K562 (cell line): ENCODE results near the gene ARID5B. TPM values are rescaled to one million over a fixed set of nuclear protein-coding genes. Genes with fewer than 3 reads are reported as not detected.

Source experiments
- ATAC-seq: fragments of 200-7000 bp; cut with Tn5 transposase; 3 replicates; pipeline ENCODE4 v1.9.1; 2020; ENCODE audit warnings: moderate library complexity
- BruUV-seq: library from RNA; stranded (reverse); fragments of 400-500 nt; replicated peaks from 2 replicates; lab custom pipeline; 2021; lab: Mats Ljungman, UMichigan
- CTCF ChIA-PET: fragments of 300-600 bp; formaldehyde crosslinking; extraction: SDS; loops from one replicate; lab custom pipeline; 2021; ENCODE audit warnings: low intra/inter-chr PET ratio; lab: Yijun Ruan, JAX
- POLR2A ChIA-PET: fragments of 300-600, 350-650 bp; sonication (Branson Sonifier 250); formaldehyde crosslinking; extraction: SDS; loops from one replicate; lab custom pipeline; 2021; ENCODE audit warnings: antibody characterized with exemption, inconsistent platforms; lab: Yijun Ruan, JAX
- DNase-seq, 4 experiments: peaks; one replicate each; pipeline versions ENCODE4 v3.0.0 to v3.0.0-alpha.2; 2011 to 2018; ENCODE audit warnings: low spot score in 3 of 4, mixed read lengths in 3 of 4; ENCODE audit errors: extremely low read depth in 1 of 4
- FAIRE-seq: peaks from 2 replicates; lab custom pipeline; 2011; peaks lifted over from hg19 to GRCh38; lab: Jason Lieb, UNC
- H2AFZ ChIP-seq: 2 replicates; pipeline ENCODE4 v1.6.0; 2011; ENCODE audit warnings: low read depth, low read length, control low read depth, inconsistent platforms
- H3K27ac ChIP-seq: fragments of 200-600 bp; 3 replicates; pipeline ENCODE4 v1.8.0; 2011; ENCODE audit warnings: low read depth, mild to moderate bottlenecking, control low read depth, inconsistent platforms, low read length, moderate library complexity, mixed read lengths; ENCODE audit errors: extremely low read depth
- H3K27me3 ChIP-seq, 2 experiments: fragments of 300-600 bp in 1 of 2; 2 replicates in 1 of 2; 3 replicates in 1 of 2; pipeline versions ENCODE4 v1.6.0 to v1.8.0; 2011; ENCODE audit warnings: inconsistent platforms in 2 of 2, low read length in 2 of 2, mild to moderate bottlenecking in 1 of 2, mixed read lengths in 1 of 2, moderate library complexity in 1 of 2; ENCODE audit not compliant: control insufficient read depth in 2 of 2, insufficient read depth in 2 of 2
- H3K36me3 ChIP-seq: fragments of 300-600 bp; 3 replicates; pipeline ENCODE4 v1.8.0; 2011; ENCODE audit warnings: mild to moderate bottlenecking, low read length, inconsistent platforms; ENCODE audit not compliant: control insufficient read depth, insufficient read depth
- H3K4me1 ChIP-seq, 2 experiments: fragments of 200-600 bp in 1 of 2; replicated peaks in 1 of 2; 2 replicates in 1 of 2; 3 replicates in 1 of 2; pipeline versions ENCODE4 v1.5.1 to v1.8.0; 2011; ENCODE audit warnings: inconsistent platforms in 2 of 2, low read length in 2 of 2, mild to moderate bottlenecking in 1 of 2, mixed read lengths in 1 of 2, moderate library complexity in 1 of 2; ENCODE audit not compliant: control insufficient read depth in 2 of 2, insufficient read depth in 2 of 2
- H3K4me2 ChIP-seq: 2 replicates; pipeline ENCODE4 v1.6.1; 2011; ENCODE audit warnings: low read length, control low read depth, inconsistent platforms, mixed read lengths; ENCODE audit not compliant: insufficient read depth
- H3K4me3 ChIP-seq: fragments of 200-600 bp; sonication (generic), shearing (Covaris generic); 2 replicates; pipeline ENCODE4 v1.5.1; 2016; ENCODE audit warnings: control low read depth, inconsistent platforms
- H3K79me2 ChIP-seq: fragments of 200-600 bp; 3 replicates; pipeline ENCODE4 v1.8.0; 2011; ENCODE audit warnings: low read length, inconsistent platforms; ENCODE audit not compliant: control insufficient read depth, insufficient read depth
- H3K9ac ChIP-seq, 2 experiments: 2 replicates each; pipeline versions ENCODE4 v1.6.0 to v1.6.1; 2011; ENCODE audit warnings: low read depth in 2 of 2, low read length in 2 of 2, control low read depth in 1 of 2, inconsistent platforms in 1 of 2, mild to moderate bottlenecking in 1 of 2, mixed read lengths in 1 of 2; ENCODE audit not compliant: insufficient read depth in 1 of 2
- H3K9me1 ChIP-seq: one replicate; pipeline ENCODE4 v1.6.0; 2011; ENCODE audit warnings: inconsistent platforms, mild to moderate bottlenecking, low read length, moderate library complexity; ENCODE audit not compliant: control insufficient read depth, insufficient read depth
- H3K9me3 ChIP-seq: replicated peaks from 2 replicates; pipeline ENCODE4 v1.5.1; 2011; ENCODE audit warnings: low read depth, low read length, inconsistent platforms; ENCODE audit not compliant: control insufficient read depth, insufficient read depth
- H4K20me1 ChIP-seq: replicated peaks from 2 replicates; pipeline ENCODE4 v1.6.1; 2011; ENCODE audit warnings: low read length, inconsistent platforms, mixed read lengths; ENCODE audit not compliant: control insufficient read depth, insufficient read depth
- PHF8 ChIP-seq: fragments of 200-600 bp; sonication (generic); IDR thresholded peaks from 2 replicates; pipeline ENCODE4 v1.6.1; 2012; ENCODE audit warnings: mixed run types, mild to moderate bottlenecking, inconsistent platforms, low read length, moderate library complexity, borderline replicate concordance
- SMARCC2 ChIP-seq: fragments of 450-650 bp; IDR thresholded peaks from 2 replicates; pipeline ENCODE4 v1.6.1; 2017; ENCODE audit warnings: antibody characterized with exemption, moderate library complexity, mild to moderate bottlenecking, low read depth
- TAL1 ChIP-seq: fragments of 450-650 bp; IDR thresholded peaks from 2 replicates; pipeline ENCODE4 v1.6.1; 2016; ENCODE audit warnings: mild to moderate bottlenecking
- whole genome bisulfite sequencing: fragments of 100-300 bp; shearing (Covaris generic); methylation state at CpG from one replicate; pipeline ENCODE4 v1.1.6; 2016; ENCODE audit warnings: low coverage, mixed read lengths; ENCODE audit not compliant: insufficient coverage; ENCODE audit errors: missing lambda C conversion rate; 5-methylcytosine and 5-hydroxymethylcytosine counted together
- in situ Hi-C: fragments of 300-500 bp; cut with MboI; formaldehyde crosslinking; loops from 4 replicates; pipeline ENCODE4 v1.15.0; 2018; ENCODE audit warnings: inconsistent platforms, mixed read lengths
- intact Hi-C: fragments of 100-400 bp; cut with micrococcal nuclease; formaldehyde crosslinking; loops from 2 replicates; pipeline ENCODE4 v1.14.2; 2022
- polyA plus RNA-seq, 8 experiments: library from polyadenylated mRNA; depleted of rRNA in 4 of 8; stranded (reverse) in 5 of 8; unstranded in 3 of 8; fragments of >200 nt; fragmentation: Nextera tagmentation in 2 of 8; fragmentation: Illumina TruSeq in 1 of 8; extraction: Ambion mirVana in 2 of 8; extraction: Trizol in 1 of 8; gene quantifications; 2 replicates each; pipeline versions ENCODE4 v1.2.1 to v1.2.3, GENCODE V29; 2011 to 2014; ENCODE audit warnings: inconsistent platforms in 1 of 8, missing spikeins in 1 of 8
- total RNA-seq, 7 experiments: library from RNA; depleted of rRNA in 6 of 7; stranded (reverse); fragments of >200 nt in 6 of 7; fragmentation: Illumina TruSeq in 2 of 7; extraction: Trizol in 2 of 7; gene quantifications; 2 replicates each; pipeline versions ENCODE4 v1.2.1 to v1.2.3, GENCODE V29; 2011 to 2021; ENCODE audit warnings: low replicate concordance in 1 of 7
- TF ChIP-seq, protein P1 (sequence below), 2 experiments: fragments of 450-650 bp in 1 of 2; sonication (generic) in 1 of 2; formaldehyde crosslinking in 1 of 2; IDR thresholded peaks; 2 replicates each; pipeline versions ENCODE4 v1.7.1 to v1.9.0; 2016 to 2022; ENCODE audit warnings: inconsistent platforms in 1 of 2, mild to moderate bottlenecking in 1 of 2, missing genetic modification reagents in 1 of 2

Gene ARID5B
- total and polyA plus RNA-seq, 9 of the 15 experiments (the other 6 are each of a cell fraction or from before 2014, with no cell fraction given): 0.48 to 1.6 (median 0.80) TPM

DNA sequence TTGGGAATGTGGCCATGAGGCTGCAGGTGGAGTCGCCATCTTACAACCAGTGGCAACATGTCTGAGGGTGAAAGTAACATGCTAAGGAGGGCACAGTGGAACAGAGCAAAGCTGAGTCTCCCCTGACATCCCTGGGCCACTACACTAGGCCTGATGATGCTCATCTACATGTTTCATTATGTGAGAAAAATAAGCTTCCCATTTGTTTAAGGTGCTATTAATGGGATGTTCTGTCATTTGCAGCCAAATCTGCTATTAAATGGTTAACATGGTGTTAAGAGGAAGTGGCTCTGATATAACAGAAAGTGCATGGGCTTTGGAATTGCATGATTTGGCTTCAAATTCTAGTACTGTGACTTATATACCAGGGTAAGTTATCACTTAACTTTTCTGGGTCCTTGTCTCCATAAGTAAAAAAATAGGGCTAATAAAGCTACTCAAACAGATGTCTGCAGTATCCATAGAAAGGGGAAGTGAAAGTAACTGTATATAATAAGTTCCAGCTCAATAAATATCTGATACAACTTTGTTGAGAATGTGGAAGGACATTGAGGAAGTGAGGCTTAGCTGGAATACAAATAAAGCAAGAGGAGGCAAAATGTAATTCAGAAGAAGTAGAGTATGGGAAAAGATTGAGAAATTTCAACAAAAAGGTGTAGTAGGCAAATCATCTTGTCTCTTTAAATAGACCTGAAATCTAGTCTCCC, 208.2 kb downstream of the ARID5B start:
- BruUV-seq: no TSS peak
- CTCF ChIA-PET: no interaction called here
- Histone ChIP-seq H2AFZ (no peak overlapping the region), H4K20me1 (no peaks in the 10 kb centered on the region), H3K36me3 (no peaks in the 10 kb centered on the region), H3K27ac (no peak overlapping the region), H3K27me3 (peaks cover 0 to 2% of the 10 kb centered on the region in 2 experiments; a peak in 2 of 5 replicates), H3K4me3 (no peak overlapping the region), H3K9ac (no peak overlapping the region), H3K9me3 (no peaks in the 10 kb centered on the region), H3K4me1 (no peaks in the 10 kb centered on the region), H3K79me2 (no peaks in the 10 kb centered on the region), H3K4me2 (no peak overlapping the region), H3K9me1 (no peaks in the 10 kb centered on the region)
- in situ Hi-C loops (loop anchor here (25.0 kb wide), 1 partner anchor 1653 kb away; no protein-coding TSS in a partner anchor), intact Hi-C loops (no loop called here)
- ATAC-seq: no peak
- 0% methylated on average over 1 of the region's 1 CpG for WGBS
- TF ChIP-seq, protein P1, sequence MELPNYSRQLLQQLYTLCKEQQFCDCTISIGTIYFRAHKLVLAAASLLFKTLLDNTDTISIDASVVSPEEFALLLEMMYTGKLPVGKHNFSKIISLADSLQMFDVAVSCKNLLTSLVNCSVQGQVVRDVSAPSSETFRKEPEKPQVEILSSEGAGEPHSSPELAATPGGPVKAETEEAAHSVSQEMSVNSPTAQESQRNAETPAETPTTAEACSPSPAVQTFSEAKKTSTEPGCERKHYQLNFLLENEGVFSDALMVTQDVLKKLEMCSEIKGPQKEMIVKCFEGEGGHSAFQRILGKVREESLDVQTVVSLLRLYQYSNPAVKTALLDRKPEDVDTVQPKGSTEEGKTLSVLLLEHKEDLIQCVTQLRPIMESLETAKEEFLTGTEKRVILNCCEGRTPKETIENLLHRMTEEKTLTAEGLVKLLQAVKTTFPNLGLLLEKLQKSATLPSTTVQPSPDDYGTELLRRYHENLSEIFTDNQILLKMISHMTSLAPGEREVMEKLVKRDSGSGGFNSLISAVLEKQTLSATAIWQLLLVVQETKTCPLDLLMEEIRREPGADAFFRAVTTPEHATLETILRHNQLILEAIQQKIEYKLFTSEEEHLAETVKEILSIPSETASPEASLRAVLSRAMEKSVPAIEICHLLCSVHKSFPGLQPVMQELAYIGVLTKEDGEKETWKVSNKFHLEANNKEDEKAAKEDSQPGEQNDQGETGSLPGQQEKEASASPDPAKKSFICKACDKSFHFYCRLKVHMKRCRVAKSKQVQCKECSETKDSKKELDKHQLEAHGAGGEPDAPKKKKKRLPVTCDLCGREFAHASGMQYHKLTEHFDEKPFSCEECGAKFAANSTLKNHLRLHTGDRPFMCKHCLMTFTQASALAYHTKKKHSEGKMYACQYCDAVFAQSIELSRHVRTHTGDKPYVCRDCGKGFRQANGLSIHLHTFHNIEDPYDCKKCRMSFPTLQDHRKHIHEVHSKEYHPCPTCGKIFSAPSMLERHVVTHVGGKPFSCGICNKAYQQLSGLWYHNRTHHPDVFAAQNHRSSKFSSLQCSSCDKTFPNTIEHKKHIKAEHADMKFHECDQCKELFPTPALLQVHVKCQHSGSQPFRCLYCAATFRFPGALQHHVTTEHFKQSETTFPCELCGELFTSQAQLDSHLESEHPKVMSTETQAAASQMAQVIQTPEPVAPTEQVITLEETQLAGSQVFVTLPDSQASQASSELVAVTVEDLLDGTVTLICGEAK (IDR thresholded peaks at IDR 0.05): peak; percentile 52; the same call in 1 of the 2 replicates
- TF ChIP-seq, protein P1 (CRISPR knock-in tag; IDR thresholded peaks at IDR 0.05): no peak
- TF ChIP-seq PHF8 (no peak), SMARCC2 (no peak), TAL1 (no peak)
- POLR2A ChIA-PET: interaction anchor here (0.7 kb wide), 1 partner anchor 168 kb away, joined by 3 read pairs; no protein-coding TSS in a partner anchor
- FAIRE-seq: no peak
- DNase-seq: no peak
